HG03135 (cell line): ENCODE results near the gene CSAG2.

ENCODE experiments used
- ATAC-seq: cut with Tn5 transposase; IDR thresholded peaks from one replicate; pipeline ENCODE4 v1.9.1; 2021; ENCODE audit warnings: mild to moderate bottlenecking, moderate library complexity; ENCODE audit not compliant: unreplicated experiment

The CSAG2 gene

GRCh38 chrX:152674135-152674534 is 34.9 kb downstream of the CSAG2 start:
- no peak for ATAC-seq

GRCh38 chrX:152663086-152663485 is 46.0 kb downstream of the CSAG2 start:
- no peak for ATAC-seq

GRCh38 chrX:152658302-152658701 is 50.8 kb downstream of the CSAG2 start:
- no peak for ATAC-seq
